Ascending aorta (tissue), 2 donors: ENCODE measurements around the gene CIRBP. TPM values are rescaled to one million over a fixed set of nuclear protein-coding genes. Genes with fewer than 3 reads are reported as not detected.
A peak's percentile ranks its signal among the peaks of the same experiment; 100 is the strongest.

Experiments
- DNase-seq, 2 donors: peaks; one replicate each; pipeline ENCODE4 v3.0.0-alpha.2; 2019; ENCODE audit warnings: low spot score in 2 of 2
- H3K27ac ChIP-seq, 2 donors: fragments of 200-600 bp; sonication (generic); one replicate each; pipeline ENCODE4 v1.5.1; 2016 to 2017; ENCODE audit warnings: mild to moderate bottlenecking in 1 of 2
- H3K27me3 ChIP-seq: fragments of 200-600 bp; sonication (generic); one replicate; pipeline ENCODE4 v1.5.1; 2017
- H3K36me3 ChIP-seq, 2 donors: fragments of 200-600 bp; sonication (generic); one replicate each; pipeline ENCODE4 v1.5.1; 2016
- H3K4me1 ChIP-seq, 2 donors: fragments of 200-600 bp; sonication (generic); one replicate each; pipeline ENCODE4 v1.5.1; 2016 to 2017; ENCODE audit warnings: mild to moderate bottlenecking in 1 of 2
- H3K4me3 ChIP-seq, 2 donors: fragments of 200-600 bp; sonication (generic); one replicate each; pipeline ENCODE4 v1.5.1; 2016 to 2017; ENCODE audit warnings: mild to moderate bottlenecking in 1 of 2
- H3K9me3 ChIP-seq, 2 donors: fragments of 200-600 bp; sonication (generic); one replicate each; pipeline ENCODE4 v1.5.1; 2016
- CTCF ChIP-seq, 3 experiments: fragments of 200-600 bp in 2 of 3; fragments of 450-650 bp in 1 of 3; sonication (generic) in 2 of 3; IDR thresholded peaks; one replicate each; pipeline ENCODE4 v1.5.1; 2016 to 2019; ENCODE audit warnings: antibody characterized with exemption in 3 of 3, mild to moderate bottlenecking in 1 of 3, moderate library complexity in 1 of 3
- intact Hi-C: fragments of 100-400 bp; cut with DNase I; formaldehyde crosslinking; loops from one replicate; pipeline ENCODE4 v1.15.1; 2023
- total RNA-seq: library from RNA; depleted of rRNA; stranded (reverse); fragments of >200 nt; gene quantifications from one replicate; pipeline ENCODE4 v1.1.0, GENCODE V29; 2016

CIRBP gene
- total RNA-seq, 1 donor from 2014 or later: 442 TPM

GRCh38 chr19:1266129-1266915, 2.8 kb upstream of the CIRBP start:
- H3K27ac ChIP-seq: peak overlapping the region; percentile 96 to 99
- no peaks in the 10 kb centered on the region for H3K27me3 ChIP-seq
- intact Hi-C loops: loop anchor here (1.0 to 2.0 kb wide), 2 partner anchors 18 to 46 kb away; partner anchors contain the start of gene MIDN
- H3K4me1 ChIP-seq: peaks cover 30 to 63% of the 10 kb centered on the region in 2 donors
- H3K4me3 ChIP-seq: peak overlapping the region; percentile 46 to 71
- H3K9me3 ChIP-seq: no peaks in the 10 kb centered on the region
- peaks cover 6 to 7% of the 10 kb centered on the region in 2 donors for H3K36me3 ChIP-seq
- DNase-seq: peak in 1 of 2 donors; percentile 91
- no peak for TF ChIP-seq CTCF (IDR thresholded peaks at IDR 0.05)

- no peaks in the 10 kb centered on the region for H3K9me3 ChIP-seq
- peaks cover 37 to 63% of the 10 kb centered on the region in 2 donors for H3K4me1 ChIP-seq
- intact Hi-C loops: loop anchor here (1.0 to 2.0 kb wide), 3 partner anchors 19 to 46 kb away; partner anchors contain the start of gene MIDN
- H3K4me3 ChIP-seq: peak overlapping the region; percentile 46 to 71
- peaks cover 13% of the 10 kb centered on the region in 2 donors for H3K36me3 ChIP-seq
- peak overlapping the region; percentile 96 to 99 for H3K27ac ChIP-seq
- peak; percentile 84 to 100 (median 86) for TF ChIP-seq CTCF (IDR thresholded peaks at IDR 0.05)
- DNase-seq: peak in 1 of 2 donors; percentile 83
- H3K27me3 ChIP-seq: no peaks in the 10 kb centered on the region
Observed at GRCh38 chr19:1266916-1267476, 2.1 kb upstream of the CIRBP start.

- peak overlapping the region; percentile 94 to 95 for H3K27ac ChIP-seq
- no peak for DNase-seq
- no peaks in the 10 kb centered on the region for H3K9me3 ChIP-seq
- no peak for TF ChIP-seq CTCF (IDR thresholded peaks at IDR 0.05)
- peaks cover 36 to 61% of the 10 kb centered on the region in 2 donors for H3K4me1 ChIP-seq
- H3K4me3 ChIP-seq: peak overlapping the region in 1 of 2 donors; percentile 71
- no peaks in the 10 kb centered on the region for H3K27me3 ChIP-seq
- H3K36me3 ChIP-seq: peaks cover 19 to 20% of the 10 kb centered on the region in 2 donors
- intact Hi-C loops: loop anchor here (1.0 to 2.0 kb wide), 4 partner anchors 23 to 241 kb away; partner anchors contain the start of genes CNN2 and GPX4
Observed at GRCh38 chr19:1267477-1268225, 1.5 kb upstream of the CIRBP start.

GRCh38 chr19:1268226-1269064, 687 bp upstream of the CIRBP start:
- Histone ChIP-seq H3K27me3 (no peaks in the 10 kb centered on the region), H3K27ac (peak overlapping the region; percentile 94 to 95), H3K9me3 (no peaks in the 10 kb centered on the region), H3K4me3 (peak overlapping the region in 1 of 2 donors; percentile 14), H3K4me1 (peaks cover 34 to 67% of the 10 kb centered on the region in 2 donors), H3K36me3 (peaks cover 27% of the 10 kb centered on the region in 2 donors)
- intact Hi-C loops: loop anchor here (1.0 to 2.0 kb wide), 3 partner anchors 19 to 242 kb away; partner anchors contain the start of genes CNN2 and GPX4
- peak in 1 of 2 donors; percentile 70 for DNase-seq
- no peak for TF ChIP-seq CTCF (IDR thresholded peaks at IDR 0.05)
